LNCAP (cell line): ENCODE measurements around the gene UBXN2A.

Experiments used
- CTCF ChIP-seq: fragments of 450-650 bp; IDR thresholded peaks from 2 replicates; pipeline ENCODE4 v1.5.1; 2017; ENCODE audit warnings: mild to moderate bottlenecking

UBXN2A gene

GRCh38 chr2:24048769-24049484 is 108.7 kb downstream of the UBXN2A start:
- no peak for TF ChIP-seq CTCF

GRCh38 chr2:24049485-24050021 is 109.3 kb downstream of the UBXN2A start, which contains the start of gene FKBP1B:
TSS of gene FKBP1B (plus strand) at chr2:24049741. CDS start at chr2:24049850, 109 bp downstream.
- TF ChIP-seq CTCF = no peak

- TF ChIP-seq CTCF = no peak
Measured at GRCh38 chr2:24050041-24050979, 110.0 kb downstream of the UBXN2A start.

- no peak for TF ChIP-seq CTCF
Measured at GRCh38 chr2:24051833-24052232, 111.6 kb downstream of the UBXN2A start.

- TF ChIP-seq CTCF = no peak
Measured at GRCh38 chr2:24052951-24053350, 112.7 kb downstream of the UBXN2A start.
